ENCODE measurements around the gene PDE1C.

Gene PDE1C

GRCh38 chr7:31935124-31936054 lies 134.8 kb downstream of the PDE1C start:
- FAIRE-seq, result no peak

GRCh38 chr7:31934551-31934950 lies 135.7 kb downstream of the PDE1C start:
- FAIRE-seq, result no peak

DNA sequence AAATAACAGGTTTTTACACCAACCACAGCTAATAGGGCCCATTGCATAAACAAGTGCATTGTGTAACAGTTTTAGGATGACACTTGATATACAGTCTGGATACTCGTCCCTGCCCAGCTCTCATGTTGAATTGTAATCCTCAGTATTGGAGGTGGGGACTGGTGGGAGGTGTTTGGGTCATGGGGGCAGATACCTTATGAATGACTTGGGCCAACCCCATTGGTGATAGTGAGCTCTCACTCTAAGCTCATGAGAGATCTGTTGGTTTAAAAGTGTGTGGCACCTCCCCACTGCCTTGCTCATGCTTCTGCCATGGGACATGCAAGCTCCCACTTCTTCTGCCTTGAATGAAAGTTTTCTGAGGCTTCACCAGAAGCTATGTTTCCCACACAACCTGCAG lies 136.7 kb downstream of the PDE1C start:
- FAIRE-seq, result no peak

DNA sequence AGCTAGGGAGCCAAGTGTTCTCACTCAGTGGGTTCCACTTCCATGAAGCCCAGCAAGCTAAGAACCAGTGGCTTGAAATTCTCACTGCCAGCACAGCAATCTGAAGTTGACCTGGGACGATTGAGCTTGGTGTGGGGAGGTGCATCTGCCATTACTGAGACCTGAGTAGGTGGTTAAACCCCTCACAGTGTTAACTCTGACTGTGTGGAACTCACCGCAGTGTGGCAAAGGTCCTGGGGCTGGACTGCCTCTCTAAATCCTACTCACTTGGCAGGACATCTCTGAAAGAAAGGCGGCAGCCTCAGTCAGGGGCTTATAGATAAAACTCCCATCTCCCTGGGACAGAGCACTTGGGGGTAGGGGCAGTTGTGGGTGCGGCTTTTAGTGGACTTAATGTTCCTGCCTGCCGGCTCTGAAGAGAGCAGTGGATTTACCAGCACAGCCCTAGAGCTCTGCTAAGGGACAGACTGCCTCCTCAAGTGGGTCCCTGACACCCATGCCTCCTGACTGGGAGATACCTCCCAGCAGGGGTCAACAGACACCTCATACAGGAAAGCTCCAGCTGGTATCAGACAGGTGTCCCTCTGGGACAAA lies 143.1 kb downstream of the PDE1C start:
- FAIRE-seq, result no peak

DNA sequence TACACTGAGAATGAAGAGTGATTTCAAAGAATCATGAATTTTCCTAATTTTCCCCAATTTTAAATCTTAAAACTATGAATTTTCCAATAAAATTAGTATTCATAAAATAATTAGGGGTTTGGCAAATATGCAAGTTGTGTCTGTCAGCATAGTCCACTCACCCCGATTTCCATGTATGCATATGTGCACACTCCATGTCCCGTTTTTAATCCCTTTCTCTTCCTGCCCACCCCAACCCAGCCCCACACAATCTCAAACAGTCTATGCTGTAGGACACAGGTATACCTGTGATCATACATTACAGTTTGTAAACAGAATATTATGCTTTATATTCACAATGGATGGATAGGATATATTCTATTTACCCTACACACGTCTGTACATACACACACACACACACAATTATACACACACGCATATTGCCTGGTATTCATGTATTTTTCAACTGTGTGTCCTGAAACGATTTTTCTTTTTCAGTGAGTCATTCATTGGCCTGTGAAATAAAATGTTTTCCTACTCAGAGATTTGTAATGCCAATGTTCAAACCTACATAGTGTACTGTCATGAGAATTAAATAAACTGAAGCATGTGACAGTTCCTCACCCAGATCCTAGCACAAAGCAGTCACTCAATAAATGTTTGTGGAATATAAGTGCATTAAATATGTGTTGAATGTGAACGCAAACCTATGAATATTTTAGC lies 144.3 kb downstream of the PDE1C start:
- FAIRE-seq, result no peak

- FAIRE-seq, result no peak
These were observed 146.0 kb downstream of the PDE1C start for GRCh38 chr7:31924251-31924650.

- no peak for FAIRE-seq
These were observed 147.4 kb downstream of the PDE1C start for GRCh38 chr7:31922848-31923247.

DNA sequence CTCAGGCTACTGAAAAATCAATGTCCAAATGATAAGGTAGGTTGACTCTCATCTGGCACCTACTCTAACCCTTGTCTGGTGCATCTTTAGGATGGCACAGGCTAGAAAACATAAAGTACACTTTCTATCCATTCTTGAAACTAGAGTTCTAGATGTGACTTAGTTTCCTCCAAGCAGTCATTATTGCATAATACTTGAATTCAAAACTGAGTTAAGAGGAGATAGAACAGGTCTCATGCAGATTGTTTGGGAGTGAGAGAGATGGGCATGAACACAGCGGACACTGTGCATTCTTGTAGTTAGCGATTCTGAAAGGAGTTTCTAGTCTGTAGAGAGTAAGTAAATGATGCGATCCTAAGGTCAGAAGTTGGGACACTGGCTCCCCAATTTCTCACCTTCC lies 149.2 kb downstream of the PDE1C start:
- FAIRE-seq, result no peak

DNA sequence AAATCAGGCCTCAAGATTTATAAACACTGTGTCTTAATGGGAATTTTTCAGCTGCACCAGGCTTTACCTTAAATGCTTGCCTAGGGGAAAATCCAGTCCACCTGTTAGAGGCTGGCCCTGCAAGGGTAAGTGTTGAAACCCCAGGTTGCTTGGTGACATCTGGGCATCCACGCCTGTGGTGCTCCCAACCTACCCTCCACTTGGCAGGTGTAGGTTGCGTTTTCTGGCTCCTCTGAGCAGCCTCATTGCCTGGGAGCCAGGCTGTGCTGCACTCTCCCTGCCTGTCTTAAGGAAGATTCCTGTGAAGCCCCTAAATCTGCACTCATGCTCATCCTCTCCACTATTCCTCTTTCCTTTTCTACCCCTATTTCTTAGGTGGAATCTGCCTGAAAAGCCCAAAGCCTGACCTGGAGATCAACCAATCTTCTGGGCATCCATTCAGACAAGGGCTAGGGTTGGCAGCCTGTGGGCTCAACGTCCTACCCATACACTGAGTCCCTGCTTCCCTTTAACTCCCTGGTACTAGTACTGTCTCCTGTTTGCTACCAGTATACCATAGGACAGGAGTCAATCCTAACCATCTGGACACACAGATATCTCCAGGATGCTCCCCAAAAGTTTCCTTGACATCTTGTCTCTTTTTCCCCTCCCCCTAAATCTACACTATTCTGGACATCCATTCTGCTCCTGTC lies 150.4 kb downstream of the PDE1C start:
- no peak for FAIRE-seq

DNA sequence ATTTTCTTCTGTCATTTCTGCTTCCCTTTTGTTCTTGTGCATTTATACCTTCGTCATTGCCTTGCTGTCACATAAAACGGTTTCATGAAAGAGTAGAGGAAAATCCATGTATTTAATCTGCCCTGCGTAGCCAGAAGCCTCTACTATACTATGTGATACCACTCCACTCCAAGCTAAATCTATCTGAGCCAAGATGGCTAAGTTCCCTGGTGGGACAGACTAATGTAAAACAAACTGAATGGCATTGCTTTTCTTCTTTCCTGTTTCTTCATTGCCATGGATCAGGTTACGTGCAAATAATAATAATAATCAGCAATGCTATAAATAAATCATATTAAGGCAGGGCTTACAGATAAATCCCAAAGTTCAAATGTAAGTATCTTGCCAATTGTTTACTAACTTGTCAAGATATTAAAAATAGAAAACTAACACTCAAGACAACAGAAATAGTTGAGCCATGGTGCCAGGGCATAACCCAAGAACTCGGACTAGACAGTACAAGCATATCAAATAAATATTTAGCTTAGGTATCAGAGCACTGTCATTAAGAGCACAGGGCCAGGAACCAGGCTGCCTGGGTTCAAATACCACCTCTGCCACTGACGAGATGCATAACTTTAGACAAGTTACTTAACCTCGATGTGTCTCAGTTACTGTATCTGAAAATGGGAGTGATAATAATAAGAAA lies 151.4 kb downstream of the PDE1C start:
- no peak for FAIRE-seq

- FAIRE-seq, result no peak
These were observed 153.0 kb downstream of the PDE1C start for GRCh38 chr7:31917256-31917655.

GRCh38 chr7:31910191-31910590 lies 160.0 kb downstream of the PDE1C start:
- FAIRE-seq, result no peak

GRCh38 chr7:31906479-31907171 lies 163.6 kb downstream of the PDE1C start:
- FAIRE-seq, result no peak

DNA sequence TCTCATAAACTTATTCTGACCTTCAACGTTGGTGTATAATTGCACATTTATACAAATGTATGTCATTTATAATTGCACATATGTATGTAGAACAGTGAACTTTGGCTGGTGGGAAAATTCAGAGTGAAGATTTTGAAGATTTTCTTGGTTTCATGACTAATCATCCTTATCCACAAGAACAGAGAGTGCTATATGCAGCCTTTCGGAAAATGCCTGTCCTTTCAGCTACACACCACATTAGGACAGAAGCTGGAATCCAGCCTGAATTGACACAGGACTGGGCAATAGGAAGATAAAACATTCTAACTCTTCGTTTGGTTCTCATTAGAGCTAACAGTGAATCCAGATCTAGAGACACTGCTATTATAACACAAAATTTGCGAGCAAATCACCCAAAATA lies 166.2 kb downstream of the PDE1C start:
- no peak for FAIRE-seq

GRCh38 chr7:31899356-31899927 lies 170.8 kb downstream of the PDE1C start:
- no peak for FAIRE-seq

- FAIRE-seq, result no peak
These were observed 173.3 kb downstream of the PDE1C start for GRCh38 chr7:31896925-31897324.

- no peak for FAIRE-seq
These were observed 175.9 kb downstream of the PDE1C start for GRCh38 chr7:31894308-31894707.

GRCh38 chr7:31893365-31893764 lies 176.8 kb downstream of the PDE1C start:
- no peak for FAIRE-seq

DNA sequence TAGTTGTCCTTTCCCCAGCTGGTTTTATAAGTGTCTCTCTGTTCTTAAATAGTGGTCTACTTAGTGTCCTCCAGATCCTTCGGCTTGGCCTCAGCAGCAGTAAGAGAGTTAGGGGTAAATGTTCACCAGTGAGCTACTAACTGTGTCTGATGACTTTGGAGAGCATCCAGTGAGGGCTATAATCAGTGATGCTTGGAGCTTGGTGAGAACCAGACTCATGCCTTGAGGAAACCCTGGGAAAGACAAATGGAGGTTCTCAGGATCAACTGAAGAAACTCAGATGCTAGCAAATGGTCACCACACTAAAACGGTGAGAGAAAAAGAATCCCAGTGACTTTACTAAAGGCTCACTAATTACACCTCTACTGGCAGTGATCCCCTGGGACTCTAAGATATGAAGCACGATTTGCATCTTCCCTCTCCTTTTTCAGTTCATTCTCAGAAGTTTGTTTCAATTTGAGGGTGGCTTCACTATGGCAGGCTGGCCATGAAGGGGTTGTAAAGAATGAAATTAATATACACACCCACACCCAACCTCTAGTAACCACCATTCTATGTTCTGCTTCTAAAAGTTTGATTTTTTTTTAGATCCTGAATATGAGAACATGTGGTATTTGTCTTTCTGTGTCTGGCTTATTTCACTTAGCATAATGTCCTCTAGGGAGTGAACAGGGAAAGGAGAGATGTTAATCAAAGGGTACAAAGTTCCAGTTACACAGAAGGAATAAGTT lies 177.9 kb downstream of the PDE1C start:
- no peak for FAIRE-seq

GRCh38 chr7:31890766-31891165 lies 179.4 kb downstream of the PDE1C start:
- FAIRE-seq, result no peak

DNA sequence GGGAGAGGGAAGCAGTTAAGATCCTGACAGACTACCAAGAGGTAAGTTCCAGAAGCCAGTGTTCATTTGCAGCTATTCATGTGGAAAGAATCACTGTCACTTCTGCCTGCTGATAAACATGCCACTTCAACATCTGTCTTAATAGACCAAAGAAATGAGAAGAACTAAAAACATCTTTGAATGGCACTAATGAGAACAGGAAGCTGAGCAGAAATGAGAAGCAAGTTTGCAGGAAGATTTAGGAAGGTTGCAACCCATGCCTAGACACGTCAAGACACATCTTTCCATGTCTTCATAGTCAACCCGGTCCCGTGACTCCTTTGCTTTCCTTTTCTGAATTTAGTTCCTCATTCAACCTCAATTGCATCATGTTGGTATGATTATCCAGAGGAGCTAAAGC lies 180.0 kb downstream of the PDE1C start:
- FAIRE-seq, result no peak
